GM19328 (cell line): ENCODE measurements around the gene MEIS3.

ENCODE experiments used
- ATAC-seq: cut with Tn5 transposase; IDR thresholded peaks from one replicate; pipeline ENCODE4 v1.9.1; 2021; ENCODE audit warnings: mild to moderate bottlenecking, moderate library complexity; ENCODE audit not compliant: unreplicated experiment

The MEIS3 gene

DNA sequence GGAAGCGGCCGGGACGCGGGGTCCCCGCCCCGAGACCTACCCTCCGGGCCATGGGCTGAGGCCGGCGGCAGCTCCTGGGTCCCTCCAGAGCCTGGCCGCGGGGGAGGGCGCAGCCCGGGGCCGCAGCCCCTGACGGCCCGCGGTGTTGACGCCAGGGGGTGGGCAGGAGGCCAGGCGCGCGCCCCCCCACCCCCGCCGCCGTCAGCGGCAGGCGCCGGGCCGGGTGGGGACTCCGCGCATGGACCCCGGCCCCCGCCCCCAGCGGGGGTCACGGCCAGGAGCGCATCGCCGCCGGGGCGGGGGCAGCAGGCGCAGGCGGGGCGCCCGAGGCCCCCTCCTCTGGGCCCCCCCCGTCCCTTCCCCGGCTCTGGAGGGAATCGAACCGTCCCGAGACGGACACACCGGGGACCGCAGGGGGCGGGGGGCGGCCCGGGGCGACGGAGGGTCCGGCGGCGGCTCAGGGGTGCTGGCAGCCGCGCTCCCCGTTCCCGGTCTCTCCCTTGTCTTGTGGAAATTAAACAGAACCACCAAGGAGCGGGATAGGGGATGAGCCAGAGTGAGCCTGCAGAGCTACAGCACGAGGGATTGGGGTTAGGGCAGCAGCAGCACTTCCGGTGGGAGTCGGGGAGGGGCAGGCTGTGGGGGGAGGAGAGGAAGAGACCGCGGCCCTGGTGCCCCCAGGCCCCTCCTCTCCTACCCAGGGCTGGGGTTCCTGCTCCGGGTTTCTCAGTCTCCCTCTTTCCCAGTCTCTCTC lies at the start of gene MEIS3:
TSS of gene MEIS3 (minus strand) at position 498 of the 754 bp plus-strand sequence. CDS start at position 52, 446 bp downstream.
- no peak for ATAC-seq

DNA sequence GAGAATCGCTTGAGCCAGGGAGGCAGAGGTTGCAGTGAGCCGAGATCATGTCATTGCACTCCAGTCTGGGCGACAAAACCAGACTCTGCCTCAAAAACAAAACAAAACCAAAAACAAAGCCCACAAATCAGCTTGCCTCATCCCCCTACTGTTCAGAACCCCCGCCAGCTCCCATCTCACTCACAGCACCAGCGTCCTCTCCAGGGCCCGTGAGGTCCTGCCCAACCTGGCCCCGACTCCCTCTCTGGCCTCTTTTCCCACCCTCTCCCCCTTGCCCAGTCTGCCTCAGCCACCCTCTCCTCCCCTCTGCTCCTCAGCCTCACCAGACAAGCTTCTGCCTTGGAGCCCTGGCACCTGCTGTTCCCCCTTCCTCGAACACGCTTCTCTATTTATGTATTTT lies 48.6 kb upstream of the MEIS3 start:
- no peak for ATAC-seq

DNA sequence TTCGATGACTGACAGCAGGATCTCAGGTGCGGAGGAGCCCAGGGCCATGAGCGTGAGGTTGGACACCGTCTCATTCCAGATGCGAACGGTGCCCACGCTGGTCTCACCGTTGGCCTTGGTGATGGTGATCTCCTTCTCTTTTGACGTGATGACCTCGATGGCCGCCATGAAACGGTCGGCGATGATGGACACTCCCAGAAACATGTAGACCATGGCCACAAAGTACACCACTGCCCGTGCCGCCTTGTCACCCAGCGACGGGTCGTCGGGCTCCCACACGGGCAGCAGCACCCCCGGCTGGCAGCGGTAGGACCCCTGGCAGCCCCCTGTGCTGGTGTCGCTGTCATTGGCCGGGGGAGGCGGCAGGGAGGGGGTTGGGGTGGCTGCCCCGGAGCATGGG lies 46.6 kb upstream of the MEIS3 start:
- no peak for ATAC-seq

DNA sequence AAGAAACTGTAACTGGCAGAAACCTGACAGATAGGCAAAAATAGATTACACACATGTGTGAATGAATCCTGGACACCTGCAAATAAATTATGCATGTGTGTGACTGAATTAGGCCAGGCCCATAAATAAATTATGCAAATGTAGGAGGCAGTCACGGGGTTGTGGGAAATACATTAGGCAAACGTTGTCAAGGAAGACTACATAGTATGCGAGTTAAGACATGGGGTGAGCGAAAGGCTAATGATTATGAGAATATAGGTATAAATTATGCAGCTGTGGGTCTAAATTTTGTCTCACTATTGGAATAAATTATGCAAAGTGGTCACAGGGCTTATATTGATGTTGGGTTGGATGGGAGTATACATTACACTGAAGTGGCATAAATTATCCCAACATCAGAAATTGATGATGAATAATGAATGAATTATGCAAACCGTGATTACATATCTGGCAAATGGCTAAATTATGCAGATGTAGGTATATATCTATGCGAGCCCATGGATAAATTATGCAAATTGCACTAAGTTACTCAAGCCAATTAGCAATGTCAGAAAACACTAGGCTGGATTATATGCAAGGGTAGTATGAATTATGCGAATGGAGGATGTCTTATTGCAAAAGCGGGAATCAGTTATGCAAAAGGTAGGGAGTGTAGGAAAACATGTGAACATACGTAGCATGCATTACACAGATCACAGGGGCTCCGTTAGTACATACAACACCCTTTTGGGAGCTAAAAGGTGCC lies 45.5 kb upstream of the MEIS3 start:
- ATAC-seq: no peak

DNA sequence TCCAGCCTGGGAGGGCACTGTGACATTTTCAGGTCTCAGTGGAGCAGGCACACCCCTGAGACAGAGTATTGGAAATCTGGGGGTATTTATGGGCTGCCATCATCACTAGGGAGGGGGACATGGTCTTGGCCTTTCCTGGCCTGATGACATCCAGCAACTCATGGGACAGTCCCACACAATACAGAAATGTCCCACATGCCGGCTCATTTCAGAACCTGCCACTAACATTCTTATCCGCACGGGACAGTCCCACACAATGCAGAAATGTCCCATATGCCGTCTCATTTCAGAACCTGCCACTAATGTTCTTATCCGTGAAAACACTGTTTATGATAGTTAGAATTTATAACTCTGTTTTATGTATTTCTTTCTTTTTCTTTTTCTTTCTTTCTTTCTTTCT lies 42.5 kb upstream of the MEIS3 start:
- no peak for ATAC-seq

DNA sequence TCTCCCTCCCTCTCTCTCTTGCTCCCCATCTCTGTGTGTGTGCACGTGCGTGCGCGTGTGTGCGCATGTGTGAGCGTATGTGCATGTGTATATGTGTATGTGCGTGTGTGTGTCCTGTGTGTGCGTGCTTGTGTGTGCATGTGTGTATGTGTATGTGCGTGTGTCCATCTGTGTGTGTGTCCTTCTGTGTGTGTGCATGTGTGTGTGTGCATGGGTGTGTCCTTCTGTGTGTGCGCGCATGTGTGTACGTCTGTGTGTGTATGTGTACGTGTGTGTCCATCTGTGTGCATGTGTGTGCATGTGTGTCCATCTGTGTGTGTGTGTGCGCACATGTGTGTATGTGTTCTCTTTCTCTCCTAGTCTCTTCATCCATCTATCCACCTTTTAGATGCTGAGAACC lies 40.1 kb upstream of the MEIS3 start:
- ATAC-seq: no peak

DNA sequence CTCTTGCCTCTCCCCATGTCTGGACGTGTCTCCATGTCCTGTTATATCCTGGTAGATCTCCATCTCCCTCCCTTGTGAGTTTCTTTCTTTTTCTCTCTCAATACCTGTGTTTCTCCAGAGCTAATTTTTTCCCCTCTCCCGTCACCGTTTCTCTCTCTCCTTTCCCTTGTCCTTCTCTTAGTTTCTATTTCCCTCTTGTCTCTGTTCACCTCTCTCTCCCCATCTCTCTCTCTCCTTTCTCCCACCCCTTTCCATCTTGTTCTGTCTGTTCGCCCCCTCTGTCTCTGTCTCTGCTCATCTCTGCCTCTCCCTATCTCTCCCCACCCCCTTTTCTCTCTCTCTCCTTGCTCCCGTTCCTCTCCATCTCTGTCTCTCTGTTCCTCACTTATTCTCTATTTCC lies 39.3 kb upstream of the MEIS3 start:
- no peak for ATAC-seq

DNA sequence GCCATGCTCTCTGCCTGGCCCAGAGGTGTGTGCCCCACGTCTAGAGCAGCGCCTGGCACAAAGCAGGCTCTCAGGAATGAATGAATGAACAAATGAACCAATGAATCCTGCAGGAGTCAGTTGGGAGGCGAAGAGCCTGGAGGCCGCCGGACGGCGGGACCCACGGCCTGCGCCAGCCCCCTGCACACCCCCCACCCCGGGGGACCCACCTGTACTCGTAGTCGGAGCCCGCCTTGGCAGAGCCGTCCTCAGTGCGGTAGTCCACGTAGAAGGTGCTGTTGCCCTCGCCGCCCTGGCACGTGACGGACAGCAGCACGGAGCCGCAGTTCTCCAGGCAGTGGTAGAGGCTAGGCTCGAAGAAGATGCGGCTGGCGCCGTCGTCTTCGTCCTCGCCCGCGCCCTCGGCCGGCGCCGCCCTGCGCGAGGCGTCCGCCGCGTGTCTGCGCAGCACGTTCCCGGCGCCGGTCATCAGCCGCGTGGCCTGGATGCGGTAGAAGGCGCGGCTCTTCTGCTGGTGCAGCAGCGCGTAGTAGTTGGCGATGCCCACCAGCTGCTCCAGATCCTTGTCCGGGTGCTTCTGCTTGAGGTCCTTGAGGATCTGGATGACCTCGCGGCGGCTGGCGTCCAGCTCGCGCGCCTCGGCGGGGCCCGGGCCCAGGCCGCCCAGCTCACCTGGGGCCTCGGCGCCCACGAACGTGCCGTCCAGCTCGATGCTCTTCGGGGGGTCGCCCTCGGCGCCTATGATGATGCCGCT lies 37.6 kb upstream of the MEIS3 start:
- ATAC-seq: no peak

DNA sequence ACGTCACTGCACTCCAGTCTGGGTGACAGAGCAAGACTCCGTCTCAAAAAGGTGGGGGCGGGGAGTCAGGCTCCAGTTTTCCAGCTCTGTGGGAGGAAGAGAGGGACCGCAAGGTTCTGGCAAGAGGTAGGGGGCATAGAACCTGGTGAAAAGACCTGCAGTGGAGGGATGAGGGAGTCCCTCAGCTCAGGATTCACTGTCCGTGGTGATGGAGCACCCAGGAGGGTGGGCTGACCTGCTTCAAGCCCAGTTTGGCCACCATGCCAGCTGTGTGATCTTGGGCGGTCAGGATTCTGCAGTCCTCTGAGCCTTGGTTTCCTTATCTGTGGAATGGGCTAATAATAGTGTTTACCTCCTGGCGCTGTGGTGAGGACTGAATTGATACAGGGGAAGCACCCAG lies 31.2 kb upstream of the MEIS3 start:
- ATAC-seq: no peak

DNA sequence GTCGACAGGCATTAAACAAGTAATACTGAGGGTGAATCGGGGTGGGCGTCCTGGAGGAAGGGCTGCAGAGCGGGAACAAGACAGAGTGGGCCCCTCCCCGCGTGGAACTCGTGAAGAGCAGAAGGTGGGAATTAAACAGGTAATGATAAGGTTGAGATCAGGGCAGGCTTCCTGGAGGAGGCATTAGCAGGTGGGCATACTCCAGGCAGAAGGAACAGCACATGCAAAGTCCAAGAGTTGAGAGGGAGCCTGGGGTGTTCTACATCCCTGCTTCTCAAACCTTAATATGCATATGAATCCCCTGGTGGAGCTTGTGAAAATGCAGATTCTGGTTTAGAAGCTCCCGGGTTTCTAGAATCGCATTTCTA lies 29.0 kb upstream of the MEIS3 start:
- ATAC-seq: no peak

DNA sequence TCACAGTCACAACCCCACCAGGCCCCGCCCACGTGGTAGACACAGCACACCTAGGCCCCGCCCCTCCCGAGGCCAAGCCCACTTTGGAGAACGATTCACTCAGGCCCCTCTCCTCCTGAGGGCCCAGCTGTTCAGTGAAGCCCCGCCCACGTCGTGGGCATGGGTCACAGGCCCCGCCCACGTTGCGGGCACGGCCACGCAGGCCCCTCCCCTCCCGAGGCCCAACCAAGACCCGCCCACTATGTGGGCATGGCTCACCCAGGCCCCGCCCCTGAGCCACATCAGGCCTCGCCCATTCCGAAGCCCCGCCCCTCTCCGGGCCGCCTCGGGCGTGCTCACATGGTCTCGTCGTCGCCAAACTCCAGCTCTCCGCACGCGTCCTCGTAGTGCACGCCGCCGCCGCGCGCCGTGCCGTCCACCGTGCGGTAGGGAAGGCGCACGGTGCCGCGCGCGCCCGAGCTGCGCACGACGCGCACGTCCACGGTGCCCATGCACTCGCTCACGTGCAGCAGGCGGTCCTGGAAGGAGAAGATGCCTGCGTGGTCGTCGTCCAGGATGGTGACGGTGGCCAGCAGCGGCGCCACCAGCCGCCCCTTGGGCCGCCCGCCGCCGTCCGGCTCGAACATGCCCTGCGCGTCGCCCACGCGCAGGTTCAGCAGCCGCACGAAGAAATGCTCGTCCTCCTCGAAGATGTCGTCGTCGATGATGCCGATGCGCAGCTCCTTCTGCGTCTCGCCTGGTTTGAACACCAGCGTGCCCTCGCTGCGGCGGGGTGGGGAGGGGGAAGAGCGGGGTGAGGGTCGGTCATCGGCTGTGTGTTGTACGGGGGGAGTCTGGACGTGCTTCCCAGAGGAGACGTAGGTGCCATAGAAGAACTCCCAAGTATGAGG lies 28.4 kb upstream of the MEIS3 start:
- no peak for ATAC-seq

DNA sequence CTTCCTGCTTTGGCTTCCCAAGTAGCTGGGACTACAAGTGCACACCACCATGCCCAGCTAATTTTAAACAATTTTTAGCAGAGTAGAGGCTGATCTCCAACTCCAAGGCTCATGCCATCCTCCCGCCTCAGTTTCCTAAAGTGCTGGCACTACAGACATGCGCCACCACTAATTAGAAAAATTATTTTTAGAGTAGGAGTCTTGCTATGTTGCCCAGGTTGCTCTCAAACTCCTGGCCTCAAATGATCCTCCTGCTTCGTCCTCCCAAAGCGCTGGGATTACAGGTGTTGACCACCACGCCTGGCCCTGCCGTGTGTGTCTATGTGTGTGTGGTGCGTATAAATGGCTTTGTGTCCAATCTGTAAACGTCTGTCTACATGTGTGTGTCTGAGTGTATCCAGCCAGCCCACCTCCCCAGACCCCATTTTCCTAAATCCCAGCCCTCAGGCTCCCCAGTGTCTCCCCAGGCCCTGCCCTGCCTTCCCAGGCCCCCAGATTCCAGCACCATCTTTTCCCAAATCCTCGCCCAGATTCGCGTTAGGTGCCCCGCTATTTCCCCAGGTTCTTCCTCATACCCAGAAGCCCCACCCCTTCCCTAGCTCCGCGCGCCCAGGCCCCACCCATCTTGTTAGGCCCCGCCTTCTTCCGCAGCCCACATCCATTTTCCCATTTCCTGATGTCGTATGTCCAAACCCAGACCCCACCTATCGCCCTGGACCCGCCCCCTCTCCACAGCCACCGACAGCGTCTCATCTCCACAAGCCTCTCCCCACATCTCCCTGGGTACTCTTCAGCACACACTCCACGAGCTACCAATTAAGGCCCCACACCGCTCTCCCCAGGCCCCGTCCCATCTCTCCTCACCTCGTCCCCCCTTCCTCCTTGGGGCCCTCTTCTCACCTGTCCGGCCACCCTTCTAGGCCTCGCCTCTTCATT lies 27.5 kb upstream of the MEIS3 start:
- ATAC-seq: no peak

DNA sequence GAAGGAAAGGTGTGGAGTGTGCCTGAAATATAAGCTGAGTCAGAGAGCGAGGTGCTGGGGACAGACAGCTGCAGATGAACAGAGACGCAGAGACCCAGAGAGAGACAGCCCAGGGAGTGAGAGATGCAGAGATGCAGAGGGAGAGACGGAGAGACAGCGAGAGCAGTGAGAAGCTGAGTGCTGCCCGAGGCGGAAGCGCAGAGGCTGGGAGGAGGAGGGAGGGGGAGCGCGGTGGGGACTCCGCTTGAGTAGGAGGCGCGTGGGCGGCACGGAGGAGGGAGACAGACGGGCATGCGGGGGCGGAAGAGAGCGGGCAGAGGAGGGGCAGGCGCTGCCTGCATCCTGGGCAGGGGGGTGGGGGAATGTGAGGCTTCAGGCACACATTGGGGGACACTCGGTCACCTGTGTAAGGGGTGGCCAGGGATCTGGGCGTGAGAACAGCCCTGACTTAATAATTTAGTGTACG lies 26.6 kb upstream of the MEIS3 start:
- ATAC-seq: no peak

DNA sequence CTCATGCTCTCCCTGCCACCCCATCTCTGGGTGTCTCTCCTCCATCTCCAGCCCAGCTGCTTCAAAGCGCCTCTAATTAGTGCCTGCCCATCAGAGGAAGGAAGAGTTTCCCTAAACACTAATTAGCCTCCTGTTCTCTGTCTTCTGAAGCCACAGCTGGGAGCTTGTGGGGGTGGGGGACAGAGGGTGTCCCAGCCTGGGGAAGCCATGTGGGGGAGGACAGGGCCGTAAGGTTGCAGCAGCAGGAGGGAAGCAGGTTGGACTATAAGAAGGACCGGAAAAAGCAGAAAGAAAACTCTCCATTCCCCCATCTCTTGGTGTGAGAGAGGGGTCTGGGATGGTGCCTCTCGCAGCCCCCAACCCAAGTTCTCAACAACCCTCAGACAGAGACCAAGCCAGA lies 26.2 kb upstream of the MEIS3 start:
- ATAC-seq: no peak

DNA sequence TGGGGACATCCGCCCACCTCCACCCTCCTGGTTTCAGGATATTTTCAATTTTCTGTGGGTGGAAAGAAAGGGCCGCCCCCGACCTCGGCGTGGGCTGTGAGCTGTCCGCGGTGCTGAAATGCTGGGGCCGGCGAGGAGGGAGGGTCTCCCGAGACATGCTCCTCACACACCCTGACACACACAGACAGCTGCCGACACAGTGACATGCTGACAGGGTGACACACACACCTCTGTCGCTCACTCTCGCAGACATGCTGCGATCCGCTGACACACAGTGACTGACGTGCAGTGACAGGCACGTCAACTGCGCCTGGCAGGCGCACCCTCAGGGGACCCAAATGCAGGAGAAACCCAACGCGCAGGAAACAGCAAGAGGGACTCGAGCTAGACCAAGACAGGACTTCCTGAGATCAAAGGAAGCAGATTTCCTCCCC lies 25.1 kb upstream of the MEIS3 start:
- no peak for ATAC-seq

DNA sequence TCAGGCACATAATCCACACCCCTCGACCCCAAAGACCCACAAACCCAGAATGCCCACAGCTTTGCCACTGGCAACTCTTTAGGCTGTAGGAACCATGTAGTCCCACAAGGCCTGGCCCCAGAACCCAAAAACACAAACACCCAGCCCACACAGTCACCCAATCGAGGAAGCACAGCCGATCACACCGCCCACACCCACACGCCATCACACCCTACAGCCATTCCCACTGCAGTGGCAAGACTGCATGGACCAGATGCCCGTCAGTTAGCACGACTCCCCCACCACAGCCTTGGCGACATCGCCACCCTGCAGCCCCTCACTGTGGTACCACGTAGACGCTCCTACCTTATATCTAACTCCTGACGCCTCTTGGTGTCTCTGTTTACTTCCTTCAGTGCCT lies 24.0 kb upstream of the MEIS3 start:
- ATAC-seq: no peak

DNA sequence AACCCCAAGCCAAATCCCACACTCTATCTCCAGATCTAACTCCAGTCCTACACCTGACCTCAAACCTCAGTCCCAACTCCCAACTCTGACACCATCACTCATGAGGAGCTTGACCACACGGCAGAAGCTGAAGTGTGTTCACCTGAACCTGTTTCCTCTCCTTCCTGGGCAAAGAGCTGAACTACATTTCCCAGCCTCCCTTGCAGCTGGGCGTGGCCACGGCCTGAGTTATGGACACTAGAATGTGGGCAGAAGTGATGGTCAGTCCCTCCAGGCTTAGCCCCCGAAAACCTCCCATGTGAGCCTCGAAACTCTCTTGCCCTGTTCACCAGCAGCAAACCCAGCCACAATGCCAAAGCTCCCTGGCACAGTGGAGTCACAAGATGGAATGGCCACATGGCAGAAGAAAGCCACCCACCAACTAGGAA lies 19.5 kb upstream of the MEIS3 start:
- no peak for ATAC-seq

DNA sequence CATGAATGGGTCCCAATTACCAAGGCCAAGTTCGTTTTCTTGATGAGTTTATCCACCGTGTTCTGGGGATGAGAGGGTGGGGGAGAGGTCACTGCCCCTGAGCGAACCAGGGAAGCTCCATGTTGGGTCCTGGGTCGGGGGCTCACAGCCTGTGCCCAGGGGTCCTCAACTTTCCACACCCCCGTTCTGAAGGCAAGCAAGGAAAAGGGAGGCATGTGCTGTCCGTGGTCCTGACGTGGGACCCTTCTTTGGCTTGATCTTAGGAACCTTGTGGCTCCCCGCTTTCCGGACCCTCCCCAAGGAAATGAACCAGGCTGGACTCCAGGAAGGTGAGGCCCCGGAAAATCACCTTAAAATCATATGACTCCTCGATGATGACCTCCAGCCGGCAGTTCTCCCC lies 18.2 kb upstream of the MEIS3 start:
- no peak for ATAC-seq

DNA sequence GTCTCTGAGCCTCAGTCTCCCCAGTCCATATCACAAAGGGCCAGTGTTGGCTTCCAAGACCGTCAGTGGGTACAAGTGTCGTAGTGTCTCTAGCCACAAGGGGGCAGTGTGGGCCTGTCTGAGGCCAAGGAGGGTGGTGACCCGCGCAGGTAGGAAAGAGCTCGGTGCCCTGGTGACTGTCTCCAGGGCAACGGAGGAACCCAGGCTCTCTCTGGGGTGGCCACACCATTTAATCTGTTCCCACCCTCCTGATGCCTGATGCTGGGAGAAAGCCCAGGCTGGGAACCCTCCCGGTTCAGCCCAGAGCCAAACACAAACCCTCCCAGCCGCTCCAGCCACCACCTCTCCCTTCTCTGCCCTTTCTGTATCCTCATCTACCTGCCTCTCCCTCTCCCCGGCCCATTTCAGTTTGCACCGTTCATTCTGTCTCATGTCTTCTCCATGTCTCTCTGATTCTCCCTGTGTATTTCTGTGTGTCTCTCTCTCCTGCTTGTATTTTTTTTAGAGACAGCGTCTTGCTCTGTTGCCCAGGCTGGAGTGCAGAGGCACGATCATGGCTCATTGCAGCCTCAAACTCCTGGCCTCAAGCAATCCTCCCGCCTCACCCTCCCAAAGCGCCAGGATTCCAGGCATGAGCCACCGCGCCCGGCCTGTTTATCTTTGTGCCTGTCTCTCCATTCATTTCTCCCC lies 17.5 kb upstream of the MEIS3 start:
- no peak for ATAC-seq
